Medulla oblongata (tissue), 1 donor: ENCODE results near the gene MCTP2.

Source experiments
- DNase-seq: peaks from one replicate; pipeline ENCODE4 v3.0.0-alpha.2; 2015; ENCODE audit errors: extremely low spot score

Gene MCTP2

GRCh38 chr15:94297558-94297957 is 66.2 kb downstream of the MCTP2 start:
- no peak for DNase-seq

- DNase-seq = no peak
Observed at GRCh38 chr15:94298364-94298763, 67.0 kb downstream of the MCTP2 start.

GRCh38 chr15:94300612-94301011 is 69.3 kb downstream of the MCTP2 start:
- DNase-seq = no peak

GRCh38 chr15:94305133-94305532 is 73.8 kb downstream of the MCTP2 start:
- no peak for DNase-seq

- DNase-seq = no peak
Observed at GRCh38 chr15:94306700-94307650, 75.6 kb downstream of the MCTP2 start.

- no peak for DNase-seq
Observed at GRCh38 chr15:94312946-94313345, 81.6 kb downstream of the MCTP2 start.

- no peak for DNase-seq
Observed at GRCh38 chr15:94314639-94315038, 83.3 kb downstream of the MCTP2 start.

GRCh38 chr15:94317211-94317610 is 85.8 kb downstream of the MCTP2 start:
- DNase-seq = no peak

GRCh38 chr15:94322141-94322540 is 90.8 kb downstream of the MCTP2 start:
- DNase-seq = no peak

GRCh38 chr15:94323076-94323475 is 91.7 kb downstream of the MCTP2 start:
- no peak for DNase-seq

GRCh38 chr15:94324117-94324826 is 92.9 kb downstream of the MCTP2 start:
- DNase-seq = peak; percentile 67

- no peak for DNase-seq
Observed at GRCh38 chr15:94324835-94325767, 93.7 kb downstream of the MCTP2 start.

- peak; percentile 30 for DNase-seq
Observed at GRCh38 chr15:94327356-94327936, 96.1 kb downstream of the MCTP2 start.

GRCh38 chr15:94331731-94332130 is 100.4 kb downstream of the MCTP2 start:
- DNase-seq = no peak

- DNase-seq = no peak
Observed at GRCh38 chr15:94335616-94336015, 104.3 kb downstream of the MCTP2 start.

- no peak for DNase-seq
Observed at GRCh38 chr15:94336817-94337467, 105.6 kb downstream of the MCTP2 start.

GRCh38 chr15:94338243-94338846 is 107.0 kb downstream of the MCTP2 start:
- DNase-seq = no peak

- no peak for DNase-seq
Observed at GRCh38 chr15:94346282-94346681, 114.9 kb downstream of the MCTP2 start.

- no peak for DNase-seq
Observed at GRCh38 chr15:94348084-94348483, 116.7 kb downstream of the MCTP2 start.

GRCh38 chr15:94351031-94351535 is 119.7 kb downstream of the MCTP2 start:
- no peak for DNase-seq
